T-cell (primary cell): ENCODE measurements around the gene ERC2. TPM values are rescaled to one million over a fixed set of nuclear protein-coding genes. Genes with fewer than 3 reads are reported as not detected.

Experiments used
- ATAC-seq, 4 experiments: fragments of 200-7000 bp in 3 of 4; fragments of 150-1000 bp in 1 of 4; cut with Tn5 transposase; replicated peaks in 1 of 4; 1 replicate in 3 of 4; 2 replicates in 1 of 4; pipeline ENCODE4 v1.10.0; 2021; ENCODE audit warnings: moderate library complexity in 3 of 4, mild to moderate bottlenecking in 2 of 4, moderate number of reproducible peaks in 1 of 4
- CTCF ChIA-PET, 2 donors: fragments of 300-600 bp; sonication (Branson Sonifier 250); formaldehyde crosslinking; loops; one replicate each; lab custom pipeline; 2022; ENCODE audit warnings: antibody characterized with exemption in 2 of 2; lab: Charles Lee
- POLR2A ChIA-PET, 2 donors: fragments of 300-600 bp; sonication (Branson Sonifier 250); formaldehyde crosslinking; loops; one replicate each; lab custom pipeline; 2022; ENCODE audit warnings: antibody characterized with exemption in 2 of 2; lab: Charles Lee
- DNase-seq, 35 experiments: peaks; one replicate each; pipeline versions ENCODE4 v3.0.0 to v3.0.0-alpha.2; 2013 to 2023
- H3K27ac ChIP-seq: one replicate; pipeline ENCODE4 v1.5.1; 2013; ENCODE audit warnings: low read length
- H3K27me3 ChIP-seq, 2 experiments: replicated peaks in 1 of 2; 1 replicate in 1 of 2; 2 replicates in 1 of 2; pipeline versions ENCODE4 v1.6.1 to v1.7.0; 2013; ENCODE audit warnings: low read length in 1 of 2, mixed read lengths in 1 of 2; ENCODE audit not compliant: control insufficient read depth in 2 of 2, insufficient read depth in 2 of 2; ENCODE audit errors: extremely low read depth in 1 of 2
- H3K36me3 ChIP-seq, 2 donors: 1 replicate in 1 of 2; 2 replicates in 1 of 2; pipeline versions ENCODE4 v1.6.1 to v1.7.0; 2013; ENCODE audit warnings: low read length in 1 of 2; ENCODE audit not compliant: control insufficient read depth in 2 of 2, insufficient read depth in 1 of 2; ENCODE audit errors: extremely low read depth in 1 of 2
- H3K4me1 ChIP-seq, 2 experiments: 1 replicate in 1 of 2; 2 replicates in 1 of 2; pipeline versions ENCODE4 v1.6.1 to v1.7.0; 2013; ENCODE audit warnings: low read length in 2 of 2, mixed read lengths in 1 of 2; ENCODE audit not compliant: insufficient read depth in 2 of 2, control insufficient read depth in 1 of 2; ENCODE audit errors: extremely low read depth in 1 of 2
- H3K4me3 ChIP-seq, 2 donors: 1 replicate in 1 of 2; 2 replicates in 1 of 2; pipeline versions ENCODE4 v1.5.1 to v1.7.0; 2013; ENCODE audit warnings: mild to moderate bottlenecking in 2 of 2, low read length in 1 of 2, moderate library complexity in 1 of 2; ENCODE audit not compliant: control insufficient read depth in 1 of 2; ENCODE audit errors: extremely low read depth in 1 of 2
- H3K9me3 ChIP-seq: 2 replicates; pipeline ENCODE4 v1.7.0; 2013
- H3K27ac Mint-ChIP-seq, 2 donors: one replicate each; pipeline ENCODE4 v1.8.0; 2020 to 2021; ENCODE audit warnings: mild to moderate bottlenecking in 2 of 2, mixed read lengths in 2 of 2
- H3K27me3 Mint-ChIP-seq, 2 donors: one replicate each; pipeline ENCODE4 v1.8.0; 2021 to 2022; ENCODE audit warnings: mixed read lengths in 2 of 2
- H3K36me3 Mint-ChIP-seq: one replicate; pipeline ENCODE4 v1.8.0; 2021; ENCODE audit warnings: mixed read lengths
- H3K4me1 Mint-ChIP-seq, 3 donors: one replicate each; pipeline ENCODE4 v1.8.0; 2020 to 2022; ENCODE audit warnings: mixed read lengths in 3 of 3, mild to moderate bottlenecking in 1 of 3
- H3K4me3 Mint-ChIP-seq, 3 donors: one replicate each; pipeline ENCODE4 v1.8.0; 2020 to 2022; ENCODE audit warnings: mild to moderate bottlenecking in 3 of 3, mixed read lengths in 3 of 3, moderate library complexity in 3 of 3
- H3K9me3 Mint-ChIP-seq, 3 donors: one replicate each; pipeline ENCODE4 v1.8.0; 2020 to 2022; ENCODE audit warnings: mixed read lengths in 3 of 3
- WGBS: methylation state at CpG from one replicate; pipeline ENCODE4 v1.1.5; 2013; ENCODE audit warnings: missing lambda C conversion rate; ENCODE audit not compliant: insufficient coverage; 5-methylcytosine and 5-hydroxymethylcytosine counted together
- total RNA-seq, 35 experiments: library from RNA in 6 of 35; stranded (reverse) in 6 of 35; fragments of 120-200 nt in 1 of 35; gene quantifications; one replicate each; pipeline versions ENCODE4 v1.2.1 to v1.2.4 and lab custom pipeline; 2013 to 2026

Gene ERC2
- total RNA-seq, 5 donors from 2014 or later (not counting 1 experiment from before 2014, with no cell fraction given): not detected

GRCh38 chr3:55697177-55697865, 770.9 kb downstream of the ERC2 start:
- no peak overlapping the region for H3K4me3 ChIP-seq
- H3K4me1 ChIP-seq: no peaks in the 10 kb centered on the region
- H3K27ac ChIP-seq: no peak overlapping the region
- Mint-ChIP-seq H3K9me3 (peaks cover 0 to 3% (median 3%) of the 10 kb centered on the region in 3 donors), H3K27me3 (peaks cover 0 to 4% of the 10 kb centered on the region in 2 donors), H3K36me3 (no peaks in the 10 kb centered on the region), H3K4me3 (no peak overlapping the region), H3K4me1 (no peaks in the 10 kb centered on the region), H3K27ac (no peak overlapping the region)
- ATAC-seq (no peak), DNase-seq (no peak)
- H3K36me3 ChIP-seq: no peaks in the 10 kb centered on the region
- ChIA-PET CTCF (no interaction called here), POLR2A (no interaction called here)
- WGBS: 80% methylated on average over 1 of the region's 4 CpGs
- no peaks in the 10 kb centered on the region for H3K27me3 ChIP-seq
- H3K9me3 ChIP-seq: no peaks in the 10 kb centered on the region

GRCh38 chr3:55692957-55693558, 775.2 kb downstream of the ERC2 start:
- H3K4me3 ChIP-seq: no peak overlapping the region
- ATAC-seq (no peak), DNase-seq (no peak)
- Mint-ChIP-seq H3K4me1 (no peaks in the 10 kb centered on the region), H3K27ac (no peak overlapping the region), H3K36me3 (no peaks in the 10 kb centered on the region), H3K4me3 (no peak overlapping the region), H3K27me3 (peaks cover 0 to 4% of the 10 kb centered on the region in 2 donors), H3K9me3 (peaks cover 0 to 3% (median 0%) of the 10 kb centered on the region in 3 donors)
- no peak overlapping the region for H3K27ac ChIP-seq
- no peaks in the 10 kb centered on the region for H3K4me1 ChIP-seq
- WGBS: no CpG with 5 or more reads among the region's 2 CpGs
- no peaks in the 10 kb centered on the region for H3K36me3 ChIP-seq
- POLR2A ChIA-PET: no interaction called here
- no peaks in the 10 kb centered on the region for H3K9me3 ChIP-seq
- H3K27me3 ChIP-seq: no peaks in the 10 kb centered on the region
- CTCF ChIA-PET: no interaction called here

GRCh38 chr3:55692295-55692956, 775.8 kb downstream of the ERC2 start:
- no CpG with 5 or more reads among the region's 1 CpG for WGBS
- H3K36me3 Mint-ChIP-seq: no peaks in the 10 kb centered on the region
- ATAC-seq: no peak

GRCh38 chr3:55691141-55691540, 777.1 kb downstream of the ERC2 start:
- Mint-ChIP-seq H3K9me3 (peaks cover 0 to 3% (median 0%) of the 10 kb centered on the region in 3 donors), H3K4me3 (no peak overlapping the region), H3K36me3 (no peaks in the 10 kb centered on the region), H3K27ac (no peak overlapping the region), H3K4me1 (no peaks in the 10 kb centered on the region), H3K27me3 (peaks cover 0 to under 1% of the 10 kb centered on the region in 2 donors)
- H3K27me3 ChIP-seq: no peaks in the 10 kb centered on the region
- H3K36me3 ChIP-seq: no peaks in the 10 kb centered on the region
- DNase-seq (no peak), ATAC-seq (no peak)
- WGBS: no CpG with 5 or more reads among the region's 4 CpGs
- no peaks in the 10 kb centered on the region for H3K4me1 ChIP-seq
- H3K9me3 ChIP-seq: no peaks in the 10 kb centered on the region
- H3K27ac ChIP-seq: no peak overlapping the region
- ChIA-PET POLR2A (no interaction called here), CTCF (no interaction called here)
- H3K4me3 ChIP-seq: no peak overlapping the region

More at GRCh38 chr3:55692295-55692956, 775.8 kb downstream of the ERC2 start:
- H3K9me3 Mint-ChIP-seq: peaks cover 0 to 3% (median 0%) of the 10 kb centered on the region in 3 donors
- POLR2A ChIA-PET: no interaction called here
- DNase-seq: no peak
- CTCF ChIA-PET: no interaction called here
- Histone ChIP-seq H3K4me3 (no peak overlapping the region), H3K27ac (no peak overlapping the region), H3K27me3 (no peaks in the 10 kb centered on the region), H3K9me3 (no peaks in the 10 kb centered on the region), H3K36me3 (no peaks in the 10 kb centered on the region), H3K4me1 (no peaks in the 10 kb centered on the region)
- H3K27me3 Mint-ChIP-seq: peaks cover 0 to 4% of the 10 kb centered on the region in 2 donors
- no peaks in the 10 kb centered on the region for H3K4me1 Mint-ChIP-seq
- no peak overlapping the region for H3K27ac Mint-ChIP-seq
- H3K4me3 Mint-ChIP-seq: no peak overlapping the region

- Mint-ChIP-seq H3K27me3 (no peaks in the 10 kb centered on the region), H3K36me3 (no peaks in the 10 kb centered on the region), H3K4me3 (no peak overlapping the region), H3K27ac (no peak overlapping the region), H3K9me3 (peaks cover 0 to 3% (median 0%) of the 10 kb centered on the region in 3 donors), H3K4me1 (no peaks in the 10 kb centered on the region)
- H3K36me3 ChIP-seq: no peaks in the 10 kb centered on the region
- POLR2A ChIA-PET: no interaction called here
- DNase-seq (no peak), ATAC-seq (no peak)
- H3K4me1 ChIP-seq: no peaks in the 10 kb centered on the region
- H3K27ac ChIP-seq: no peak overlapping the region
- 100% methylated on average over 1 of the region's 3 CpGs for WGBS
- no peaks in the 10 kb centered on the region for H3K9me3 ChIP-seq
- CTCF ChIA-PET: no interaction called here
- H3K27me3 ChIP-seq: no peaks in the 10 kb centered on the region
- H3K4me3 ChIP-seq: no peak overlapping the region
These were observed 777.5 kb downstream of the ERC2 start for GRCh38 chr3:55690726-55691125.

- Histone ChIP-seq H3K9me3 (no peaks in the 10 kb centered on the region), H3K4me1 (no peaks in the 10 kb centered on the region), H3K4me3 (no peak overlapping the region), H3K36me3 (no peaks in the 10 kb centered on the region), H3K27me3 (no peaks in the 10 kb centered on the region), H3K27ac (no peak overlapping the region)
- Mint-ChIP-seq H3K27ac (no peak overlapping the region), H3K4me3 (no peak overlapping the region), H3K27me3 (no peaks in the 10 kb centered on the region), H3K9me3 (peaks cover 0 to 3% (median 0%) of the 10 kb centered on the region in 3 donors), H3K36me3 (no peaks in the 10 kb centered on the region), H3K4me1 (no peaks in the 10 kb centered on the region)
- POLR2A ChIA-PET: no interaction called here
- WGBS: no CpG with 5 or more reads among the region's 3 CpGs
- DNase-seq (no peak), ATAC-seq (no peak)
- CTCF ChIA-PET: no interaction called here
These were observed 778.1 kb downstream of the ERC2 start for GRCh38 chr3:55690177-55690576.
